PC-3 (cell line): ENCODE data around the gene TBX10. TPM values are rescaled to one million over a fixed set of nuclear protein-coding genes. Genes with fewer than 3 reads are reported as not detected.
"Not testable (repeated sequence)": the region's sequence is repeated elsewhere in the genome, so short reads cannot be mapped to it uniquely, and the experiment has no call there.

Experiments used
- ATAC-seq: fragments of 200-7000 bp; cut with Tn5 transposase; 2 replicates; pipeline ENCODE4 v1.9.1; 2020; ENCODE audit warnings: mild to moderate bottlenecking, moderate library complexity
- BruUV-seq: library from RNA; stranded (reverse); fragments of 400-500 nt; replicated peaks from 2 replicates; lab custom pipeline; 2021; lab: Mats Ljungman, UMichigan
- CTCF ChIA-PET: fragments of 300-600 bp; sonication (Branson Sonifier 250); formaldehyde crosslinking; loops from one replicate; lab custom pipeline; 2022; ENCODE audit warnings: antibody characterized with exemption; lab: Charles Lee
- POLR2A ChIA-PET: fragments of 300-600 bp; sonication (Branson Sonifier 250); formaldehyde crosslinking; loops from one replicate; lab custom pipeline; 2022; ENCODE audit warnings: antibody characterized with exemption; ENCODE audit not compliant: unreplicated experiment; lab: Charles Lee
- DNase-seq: peaks from one replicate; pipeline ENCODE4 v3.0.0-alpha.2; 2015
- H2AFZ ChIP-seq: fragments of 300-600 bp; sonication (generic); 2 replicates; pipeline ENCODE4 v1.6.0; 2016; ENCODE audit warnings: antibody characterized with exemption, low read length
- H3F3A ChIP-seq: fragments of 300-600 bp; sonication (generic); one replicate; pipeline ENCODE4 v1.6.0; 2017; ENCODE audit warnings: antibody characterized with exemption, low read length, control low read depth, mild to moderate bottlenecking; ENCODE audit not compliant: unreplicated experiment
- H3K27ac ChIP-seq: fragments of 300-600 bp; sonication (generic); 2 replicates; pipeline ENCODE4 v1.5.1; 2016; ENCODE audit warnings: mild to moderate bottlenecking, low read length
- H3K27me3 ChIP-seq: fragments of 300-600 bp; sonication (generic); 2 replicates; pipeline ENCODE4 v1.6.1; 2016; ENCODE audit warnings: low read length, mixed read lengths
- H3K36me3 ChIP-seq: fragments of 300-600 bp; sonication (generic); 2 replicates; pipeline ENCODE4 v1.6.1; 2016; ENCODE audit warnings: low read depth, mixed run types, low read length, mixed read lengths
- H3K4me1 ChIP-seq: fragments of 300-600 bp; sonication (generic); 2 replicates; pipeline ENCODE4 v1.5.1; 2016; ENCODE audit warnings: low read length; ENCODE audit not compliant: insufficient read depth
- H3K4me2 ChIP-seq: fragments of 300-600 bp; sonication (generic); 2 replicates; pipeline ENCODE4 v1.6.0; 2016; ENCODE audit warnings: low read length
- H3K4me3 ChIP-seq: fragments of 300-600 bp; sonication (generic); 2 replicates; pipeline ENCODE4 v1.5.1; 2016; ENCODE audit warnings: mild to moderate bottlenecking, low read length, mixed read lengths
- H3K79me2 ChIP-seq: fragments of 300-600 bp; sonication (generic); 2 replicates; pipeline ENCODE4 v1.6.1; 2017; ENCODE audit warnings: low read length, mixed read lengths
- H3K9ac ChIP-seq: fragments of 300-600 bp; sonication (generic); 2 replicates; pipeline ENCODE4 v1.6.0; 2016; ENCODE audit warnings: mild to moderate bottlenecking, low read length
- H3K9me2 ChIP-seq: fragments of 300-600 bp; sonication (generic); replicated peaks from 2 replicates; pipeline ENCODE4 v1.6.1; 2016; ENCODE audit warnings: mixed run types, low read length, mixed read lengths
- H3K9me3 ChIP-seq: fragments of 300-600 bp; sonication (generic); 2 replicates; pipeline ENCODE4 v1.6.1; 2016; ENCODE audit warnings: low read length, mixed read lengths
- H4K20me1 ChIP-seq: fragments of 300-600 bp; sonication (generic); 2 replicates; pipeline ENCODE4 v1.6.1; 2016; ENCODE audit warnings: low read length, mixed read lengths
- CTCF ChIP-seq: fragments of 300-600 bp; sonication (generic); conservative IDR thresholded peaks from 2 replicates; pipeline ENCODE4 v1.5.1; 2017; ENCODE audit warnings: antibody characterized with exemption, low read depth, mild to moderate bottlenecking, low read length
- EZH2 ChIP-seq: fragments of 300-600 bp; sonication (generic); IDR thresholded peaks from one replicate; pipeline ENCODE4 v1.6.1; 2017; ENCODE audit warnings: antibody characterized with exemption, mild to moderate bottlenecking, low read length; ENCODE audit not compliant: unreplicated experiment
- EZH2phosphoT487 ChIP-seq: fragments of 300-600 bp; sonication (generic); IDR thresholded peaks from 2 replicates; pipeline ENCODE4 v1.6.1; 2018; ENCODE audit warnings: mild to moderate bottlenecking, antibody characterized with exemption, low read length, borderline replicate concordance
- intact Hi-C: fragments of 100-400 bp; cut with micrococcal nuclease; formaldehyde crosslinking; loops from 2 replicates; pipeline ENCODE4 v1.9.0; 2023
- total RNA-seq: library from RNA; depleted of rRNA; stranded (reverse); fragments of >200 nt; gene quantifications from 2 replicates; pipeline ENCODE4 v1.2.3, GENCODE V29; 2014

Gene TBX10
- total RNA-seq, 1 experiment from 2014 or later: not detected

GRCh38 chr11:67627441-67627811 is 12.1 kb downstream of the TBX10 start:
- POLR2A ChIA-PET: no interaction called here
- intact Hi-C loops: no loop called here
- H3K79me2 ChIP-seq: no peaks in the 10 kb centered on the region
- no peaks in the 10 kb centered on the region for H4K20me1 ChIP-seq
- CTCF ChIA-PET: no interaction called here
- peaks cover 18% of the 10 kb centered on the region for H3K4me1 ChIP-seq
- ATAC-seq (no peak), DNase-seq (no peak)
- H3K27ac ChIP-seq: no peak overlapping the region
- H3K27me3 ChIP-seq: no peaks in the 10 kb centered on the region
- H3K9ac ChIP-seq: no peak overlapping the region
- H3F3A ChIP-seq: no peaks in the 10 kb centered on the region
- H3K9me3 ChIP-seq: no peaks in the 10 kb centered on the region
- BruUV-seq: no TSS peak
- H3K4me2 ChIP-seq: no peak overlapping the region
- no peak overlapping the region for H2AFZ ChIP-seq
- H3K4me3 ChIP-seq: no peak overlapping the region
- no peaks in the 10 kb centered on the region for H3K9me2 ChIP-seq
- no peaks in the 10 kb centered on the region for H3K36me3 ChIP-seq
- TF ChIP-seq EZH2phosphoT487 (no peak), CTCF (no peak), EZH2 (no peak)

GRCh38 chr11:67626970-67627369 is 12.6 kb downstream of the TBX10 start:
- TF ChIP-seq EZH2 (no peak), EZH2phosphoT487 (no peak), CTCF (no peak)
- BruUV-seq: no TSS peak
- no peak overlapping the region for H3K4me3 ChIP-seq
- H3K9me3 ChIP-seq: no peaks in the 10 kb centered on the region
- intact Hi-C loops: no loop called here
- no peaks in the 10 kb centered on the region for H4K20me1 ChIP-seq
- no peak for DNase-seq
- peaks cover 18% of the 10 kb centered on the region for H3K4me1 ChIP-seq
- ATAC-seq: no peak
- no peak overlapping the region for H3K9ac ChIP-seq
- POLR2A ChIA-PET: no interaction called here
- no peak overlapping the region for H3K27ac ChIP-seq
- CTCF ChIA-PET: no interaction called here
- no peak overlapping the region for H2AFZ ChIP-seq
- H3K4me2 ChIP-seq: no peak overlapping the region
- H3F3A ChIP-seq: no peaks in the 10 kb centered on the region
- no peaks in the 10 kb centered on the region for H3K9me2 ChIP-seq
- no peaks in the 10 kb centered on the region for H3K79me2 ChIP-seq
- no peaks in the 10 kb centered on the region for H3K27me3 ChIP-seq
- H3K36me3 ChIP-seq: no peaks in the 10 kb centered on the region

GRCh38 chr11:67626131-67626833 is 13.3 kb downstream of the TBX10 start:
- H3K4me3 ChIP-seq, POLR2A ChIA-PET, H3K79me2 ChIP-seq, H3K27ac ChIP-seq, DNase-seq, H2AFZ ChIP-seq, H4K20me1 ChIP-seq, H3K36me3 ChIP-seq, CTCF ChIA-PET, H3K4me2 ChIP-seq, ATAC-seq, intact Hi-C loops, H3K9me2 ChIP-seq, H3K9ac ChIP-seq, H3K27me3 ChIP-seq, H3K9me3 ChIP-seq, H3F3A ChIP-seq, BruUV-seq: not testable (repeated sequence)
- peaks cover 18% of the 10 kb centered on the region for H3K4me1 ChIP-seq

GRCh38 chr11:67623795-67624194 is 15.8 kb downstream of the TBX10 start:
- H3K9ac ChIP-seq, H3K79me2 ChIP-seq, H3K9me2 ChIP-seq, H3K27ac ChIP-seq, BruUV-seq, CTCF ChIA-PET, intact Hi-C loops, ATAC-seq, H3K27me3 ChIP-seq, POLR2A ChIA-PET, DNase-seq, H3K9me3 ChIP-seq, H3K4me3 ChIP-seq, H3K36me3 ChIP-seq, H4K20me1 ChIP-seq, H2AFZ ChIP-seq, H3K4me1 ChIP-seq, H3K4me2 ChIP-seq, H3F3A ChIP-seq: not testable (repeated sequence)

GRCh38 chr11:67622905-67623304 is 16.7 kb downstream of the TBX10 start:
- CTCF ChIA-PET: not testable (repeated sequence)

More at GRCh38 chr11:67622905-67623304, 16.7 kb downstream of the TBX10 start:
- H3K9me3 ChIP-seq, H3K9ac ChIP-seq, H3K27ac ChIP-seq, DNase-seq, intact Hi-C loops, H3K36me3 ChIP-seq, H2AFZ ChIP-seq, BruUV-seq, H4K20me1 ChIP-seq, H3K4me2 ChIP-seq, H3K4me1 ChIP-seq, H3K79me2 ChIP-seq, H3K27me3 ChIP-seq, POLR2A ChIA-PET, H3F3A ChIP-seq, ATAC-seq, H3K9me2 ChIP-seq, H3K4me3 ChIP-seq: not testable (repeated sequence)
